K562 (cell line): Measurements from ENCODE around the gene SGTB. TPM values are rescaled to one million over a fixed set of nuclear protein-coding genes. Genes with fewer than 3 reads are reported as not detected.

Experiments
- ATAC-seq: fragments of 200-7000 bp; cut with Tn5 transposase; 3 replicates; pipeline ENCODE4 v1.9.1; 2020; ENCODE audit warnings: moderate library complexity
- BruUV-seq: library from RNA; stranded (reverse); fragments of 400-500 nt; replicated peaks from 2 replicates; lab custom pipeline; 2021; lab: Mats Ljungman, UMichigan
- CTCF ChIA-PET: fragments of 300-600 bp; formaldehyde crosslinking; extraction: SDS; loops from one replicate; lab custom pipeline; 2021; ENCODE audit warnings: low intra/inter-chr PET ratio; lab: Yijun Ruan, JAX
- POLR2A ChIA-PET: fragments of 300-600, 350-650 bp; sonication (Branson Sonifier 250); formaldehyde crosslinking; extraction: SDS; loops from one replicate; lab custom pipeline; 2021; ENCODE audit warnings: antibody characterized with exemption, inconsistent platforms; lab: Yijun Ruan, JAX
- DNase-seq, 4 experiments: peaks; one replicate each; pipeline versions ENCODE4 v3.0.0 to v3.0.0-alpha.2; 2011 to 2018; ENCODE audit warnings: low spot score in 3 of 4, mixed read lengths in 3 of 4; ENCODE audit errors: extremely low read depth in 1 of 4
- FAIRE-seq: peaks from 2 replicates; lab custom pipeline; 2011; peaks lifted over from hg19 to GRCh38; lab: Jason Lieb, UNC
- H2AFZ ChIP-seq: 2 replicates; pipeline ENCODE4 v1.6.0; 2011; ENCODE audit warnings: low read depth, low read length, control low read depth, inconsistent platforms
- H3K27ac ChIP-seq: fragments of 200-600 bp; 3 replicates; pipeline ENCODE4 v1.8.0; 2011; ENCODE audit warnings: low read depth, mild to moderate bottlenecking, control low read depth, inconsistent platforms, low read length, moderate library complexity, mixed read lengths; ENCODE audit errors: extremely low read depth
- H3K27me3 ChIP-seq, 2 experiments: fragments of 300-600 bp in 1 of 2; 2 replicates in 1 of 2; 3 replicates in 1 of 2; pipeline versions ENCODE4 v1.6.0 to v1.8.0; 2011; ENCODE audit warnings: inconsistent platforms in 2 of 2, low read length in 2 of 2, mild to moderate bottlenecking in 1 of 2, mixed read lengths in 1 of 2, moderate library complexity in 1 of 2; ENCODE audit not compliant: control insufficient read depth in 2 of 2, insufficient read depth in 2 of 2
- H3K36me3 ChIP-seq: fragments of 300-600 bp; 3 replicates; pipeline ENCODE4 v1.8.0; 2011; ENCODE audit warnings: mild to moderate bottlenecking, low read length, inconsistent platforms; ENCODE audit not compliant: control insufficient read depth, insufficient read depth
- H3K4me1 ChIP-seq, 2 experiments: fragments of 200-600 bp in 1 of 2; replicated peaks in 1 of 2; 2 replicates in 1 of 2; 3 replicates in 1 of 2; pipeline versions ENCODE4 v1.5.1 to v1.8.0; 2011; ENCODE audit warnings: inconsistent platforms in 2 of 2, low read length in 2 of 2, mild to moderate bottlenecking in 1 of 2, mixed read lengths in 1 of 2, moderate library complexity in 1 of 2; ENCODE audit not compliant: control insufficient read depth in 2 of 2, insufficient read depth in 2 of 2
- H3K4me2 ChIP-seq: 2 replicates; pipeline ENCODE4 v1.6.1; 2011; ENCODE audit warnings: low read length, control low read depth, inconsistent platforms, mixed read lengths; ENCODE audit not compliant: insufficient read depth
- H3K4me3 ChIP-seq: fragments of 200-600 bp; sonication (generic), shearing (Covaris generic); 2 replicates; pipeline ENCODE4 v1.5.1; 2016; ENCODE audit warnings: control low read depth, inconsistent platforms
- H3K79me2 ChIP-seq: fragments of 200-600 bp; 3 replicates; pipeline ENCODE4 v1.8.0; 2011; ENCODE audit warnings: low read length, inconsistent platforms; ENCODE audit not compliant: control insufficient read depth, insufficient read depth
- H3K9ac ChIP-seq, 2 experiments: 2 replicates each; pipeline versions ENCODE4 v1.6.0 to v1.6.1; 2011; ENCODE audit warnings: low read depth in 2 of 2, low read length in 2 of 2, control low read depth in 1 of 2, inconsistent platforms in 1 of 2, mild to moderate bottlenecking in 1 of 2, mixed read lengths in 1 of 2; ENCODE audit not compliant: insufficient read depth in 1 of 2
- H3K9me1 ChIP-seq: one replicate; pipeline ENCODE4 v1.6.0; 2011; ENCODE audit warnings: inconsistent platforms, mild to moderate bottlenecking, low read length, moderate library complexity; ENCODE audit not compliant: control insufficient read depth, insufficient read depth
- H3K9me3 ChIP-seq: replicated peaks from 2 replicates; pipeline ENCODE4 v1.5.1; 2011; ENCODE audit warnings: low read depth, low read length, inconsistent platforms; ENCODE audit not compliant: control insufficient read depth, insufficient read depth
- H4K20me1 ChIP-seq: replicated peaks from 2 replicates; pipeline ENCODE4 v1.6.1; 2011; ENCODE audit warnings: low read length, inconsistent platforms, mixed read lengths; ENCODE audit not compliant: control insufficient read depth, insufficient read depth
- ARID1B ChIP-seq: fragments of 450-650 bp; IDR thresholded peaks from 2 replicates; pipeline ENCODE4 v1.6.1; 2016; ENCODE audit warnings: antibody characterized with exemption, mild to moderate bottlenecking, inconsistent platforms
- CBFA2T3 ChIP-seq: fragments of 450-650 bp; IDR thresholded peaks from 2 replicates; pipeline ENCODE4 v1.6.1; 2017
- TAL1 ChIP-seq: fragments of 450-650 bp; IDR thresholded peaks from 2 replicates; pipeline ENCODE4 v1.6.1; 2016; ENCODE audit warnings: mild to moderate bottlenecking
- ZKSCAN8 ChIP-seq: fragments of 200-800 bp; sonication (Bioruptor generic); IDR thresholded peaks from 2 replicates; pipeline ENCODE4 v1.6.1; 2016; ENCODE audit warnings: missing genetic modification characterization, missing compliant biosample characterization
- ZNF316 ChIP-seq: fragments of 450-650 bp; IDR thresholded peaks from 2 replicates; pipeline ENCODE4 v1.6.1; 2016
- WGBS: fragments of 100-300 bp; shearing (Covaris generic); methylation state at CpG from one replicate; pipeline ENCODE4 v1.1.6; 2016; ENCODE audit warnings: low coverage, mixed read lengths; ENCODE audit not compliant: insufficient coverage; ENCODE audit errors: missing lambda C conversion rate; 5-methylcytosine and 5-hydroxymethylcytosine counted together
- in situ Hi-C: fragments of 300-500 bp; cut with MboI; formaldehyde crosslinking; loops from 4 replicates; pipeline ENCODE4 v1.15.0; 2018; ENCODE audit warnings: inconsistent platforms, mixed read lengths
- intact Hi-C: fragments of 100-400 bp; cut with micrococcal nuclease; formaldehyde crosslinking; loops from 2 replicates; pipeline ENCODE4 v1.14.2; 2022
- polyA plus RNA-seq, 8 experiments: library from polyadenylated mRNA; depleted of rRNA in 4 of 8; stranded (reverse) in 5 of 8; unstranded in 3 of 8; fragments of >200 nt; fragmentation: Nextera tagmentation in 2 of 8; fragmentation: Illumina TruSeq in 1 of 8; extraction: Ambion mirVana in 2 of 8; extraction: Trizol in 1 of 8; gene quantifications; 2 replicates each; pipeline versions ENCODE4 v1.2.1 to v1.2.3, GENCODE V29; 2011 to 2014; ENCODE audit warnings: inconsistent platforms in 1 of 8, missing spikeins in 1 of 8
- total RNA-seq, 7 experiments: library from RNA; depleted of rRNA in 6 of 7; stranded (reverse); fragments of >200 nt in 6 of 7; fragmentation: Illumina TruSeq in 2 of 7; extraction: Trizol in 2 of 7; gene quantifications; 2 replicates each; pipeline versions ENCODE4 v1.2.1 to v1.2.3, GENCODE V29; 2011 to 2021; ENCODE audit warnings: low replicate concordance in 1 of 7
- TF ChIP-seq, protein P1 (sequence below): fragments of 250-450 bp; sonication (Bioruptor Pico); IDR thresholded peaks from 2 replicates; pipeline ENCODE4 v1.8.0; 2021; ENCODE audit warnings: mild to moderate bottlenecking, moderate library complexity

SGTB gene
- total and polyA plus RNA-seq, 9 of the 15 experiments (the other 6 are each of a cell fraction or from before 2014, with no cell fraction given), result 1.3 to 8.4 (median 4.8) TPM

DNA sequence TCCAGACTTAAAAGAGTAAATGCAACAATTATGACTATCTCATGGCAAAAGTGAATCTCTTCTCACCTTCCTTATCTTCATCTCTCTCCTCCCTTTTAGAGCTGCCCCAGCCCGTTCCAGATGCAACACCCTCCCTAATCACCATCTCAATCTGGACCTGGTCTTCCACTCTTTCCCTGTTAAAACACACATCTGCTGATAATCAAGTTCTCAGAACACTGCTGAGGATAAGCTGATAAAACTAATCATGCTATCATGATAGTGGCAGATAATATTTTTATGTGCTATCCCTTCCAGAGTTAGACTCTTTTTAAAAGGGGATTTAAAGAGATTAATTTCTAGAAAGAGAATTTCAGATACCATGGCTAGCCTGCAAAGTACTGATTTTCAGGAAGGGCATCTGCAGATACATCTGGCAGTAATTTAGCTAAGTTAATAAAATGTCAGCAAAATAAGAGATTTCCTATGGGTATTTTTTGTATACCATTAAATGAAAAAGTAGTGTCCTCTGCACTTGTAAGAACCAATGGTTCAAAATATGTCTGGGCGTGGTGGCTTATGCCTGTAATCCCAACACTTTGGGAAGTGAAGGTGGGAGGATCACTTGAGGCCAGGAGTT lies 17.2 kb downstream of the SGTB start:
- intact Hi-C loops (no loop called here), in situ Hi-C loops (no loop called here)
- Histone ChIP-seq H4K20me1 (no peaks in the 10 kb centered on the region), H3K9me3 (no peaks in the 10 kb centered on the region), H3K79me2 (no peaks in the 10 kb centered on the region), H3K9me1 (no peaks in the 10 kb centered on the region), H2AFZ (no peak overlapping the region), H3K36me3 (peaks cover 9% of the 10 kb centered on the region; the same call in 2 of the 3 replicates), H3K4me3 (no peak overlapping the region), H3K9ac (no peak overlapping the region), H3K27ac (no peak overlapping the region), H3K4me2 (no peak overlapping the region), H3K4me1 (peaks cover 0 to 4% of the 10 kb centered on the region in 2 experiments; a peak in 1 of 5 replicates), H3K27me3 (no peaks in the 10 kb centered on the region)
- FAIRE-seq, result peak; percentile 46
- no TSS peak for BruUV-seq
- DNase-seq, result no peak
- 0 out of 2 replicates have a peak, but pooled peaks have one; percentile 9 for TF ChIP-seq ARID1B
- TF ChIP-seq, protein P1, sequence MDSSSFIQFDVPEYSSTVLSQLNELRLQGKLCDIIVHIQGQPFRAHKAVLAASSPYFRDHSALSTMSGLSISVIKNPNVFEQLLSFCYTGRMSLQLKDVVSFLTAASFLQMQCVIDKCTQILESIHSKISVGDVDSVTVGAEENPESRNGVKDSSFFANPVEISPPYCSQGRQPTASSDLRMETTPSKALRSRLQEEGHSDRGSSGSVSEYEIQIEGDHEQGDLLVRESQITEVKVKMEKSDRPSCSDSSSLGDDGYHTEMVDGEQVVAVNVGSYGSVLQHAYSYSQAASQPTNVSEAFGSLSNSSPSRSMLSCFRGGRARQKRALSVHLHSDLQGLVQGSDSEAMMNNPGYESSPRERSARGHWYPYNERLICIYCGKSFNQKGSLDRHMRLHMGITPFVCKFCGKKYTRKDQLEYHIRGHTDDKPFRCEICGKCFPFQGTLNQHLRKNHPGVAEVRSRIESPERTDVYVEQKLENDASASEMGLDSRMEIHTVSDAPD, result no peak
- TF ChIP-seq ZNF316, result no peak
- TF ChIP-seq ZKSCAN8 (CRISPR knock-in tag), result no peak
- peak; percentile 31; the same call in 1 of the 2 replicates for TF ChIP-seq TAL1
- TF ChIP-seq CBFA2T3, result peak; percentile 62
- POLR2A ChIA-PET, result interaction anchor here (0.6 kb wide), 1 partner anchor 11 kb away, joined by 3 read pairs; no protein-coding TSS in a partner anchor
- ATAC-seq, result no peak
- CTCF ChIA-PET, result no interaction called here
- WGBS, result 38% methylated on average over 2 of the region's 2 CpGs
